Measurements from ENCODE around the gene OCRL.

The OCRL gene

DNA sequence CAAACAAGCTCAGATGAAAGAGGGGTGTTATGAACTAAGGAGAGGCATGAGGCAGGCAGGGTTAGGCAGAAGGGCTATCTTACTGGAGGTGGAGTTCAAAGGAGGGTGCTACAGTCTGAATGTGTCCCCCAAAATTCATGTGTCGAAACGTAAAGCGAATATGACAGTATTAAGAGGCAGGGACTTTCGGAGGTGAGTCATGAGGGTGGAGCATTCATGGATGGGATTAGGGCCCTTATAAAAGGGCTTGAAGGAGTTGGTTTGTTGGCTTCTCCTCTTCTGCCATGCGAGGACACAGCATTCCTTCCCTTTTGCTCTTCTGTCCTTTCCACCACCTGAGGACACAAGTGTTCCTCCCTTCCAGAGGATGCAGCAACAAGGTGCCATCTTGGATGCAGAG is 91.8 kb downstream of the OCRL start:
- TF ChIP-seq, protein P1, sequence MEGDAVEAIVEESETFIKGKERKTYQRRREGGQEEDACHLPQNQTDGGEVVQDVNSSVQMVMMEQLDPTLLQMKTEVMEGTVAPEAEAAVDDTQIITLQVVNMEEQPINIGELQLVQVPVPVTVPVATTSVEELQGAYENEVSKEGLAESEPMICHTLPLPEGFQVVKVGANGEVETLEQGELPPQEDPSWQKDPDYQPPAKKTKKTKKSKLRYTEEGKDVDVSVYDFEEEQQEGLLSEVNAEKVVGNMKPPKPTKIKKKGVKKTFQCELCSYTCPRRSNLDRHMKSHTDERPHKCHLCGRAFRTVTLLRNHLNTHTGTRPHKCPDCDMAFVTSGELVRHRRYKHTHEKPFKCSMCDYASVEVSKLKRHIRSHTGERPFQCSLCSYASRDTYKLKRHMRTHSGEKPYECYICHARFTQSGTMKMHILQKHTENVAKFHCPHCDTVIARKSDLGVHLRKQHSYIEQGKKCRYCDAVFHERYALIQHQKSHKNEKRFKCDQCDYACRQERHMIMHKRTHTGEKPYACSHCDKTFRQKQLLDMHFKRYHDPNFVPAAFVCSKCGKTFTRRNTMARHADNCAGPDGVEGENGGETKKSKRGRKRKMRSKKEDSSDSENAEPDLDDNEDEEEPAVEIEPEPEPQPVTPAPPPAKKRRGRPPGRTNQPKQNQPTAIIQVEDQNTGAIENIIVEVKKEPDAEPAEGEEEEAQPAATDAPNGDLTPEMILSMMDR (IDR thresholded peaks at IDR 0.05): no peak
- Histone ChIP-seq H3K27me3 (ENCODE audit: control insufficient read depth, insufficient read depth, low read length) (no peaks in the 10 kb centered on the region), H3K27ac (no peak overlapping the region), H3K4me3 (ENCODE audit: low read depth, low read length) (no peak overlapping the region), H3K9me3 (ENCODE audit: control insufficient read depth, low read length) (no peaks in the 10 kb centered on the region), H3K9ac (no peak overlapping the region), H2AFZ (no peak overlapping the region), H3K79me2 (no peaks in the 10 kb centered on the region), H3K4me2 (ENCODE audit: low read length) (no peak overlapping the region), H3K36me3 (ENCODE audit: control insufficient read depth, insufficient read depth, low read length) (no peaks in the 10 kb centered on the region), H3K4me1 (no peaks in the 10 kb centered on the region)

DNA sequence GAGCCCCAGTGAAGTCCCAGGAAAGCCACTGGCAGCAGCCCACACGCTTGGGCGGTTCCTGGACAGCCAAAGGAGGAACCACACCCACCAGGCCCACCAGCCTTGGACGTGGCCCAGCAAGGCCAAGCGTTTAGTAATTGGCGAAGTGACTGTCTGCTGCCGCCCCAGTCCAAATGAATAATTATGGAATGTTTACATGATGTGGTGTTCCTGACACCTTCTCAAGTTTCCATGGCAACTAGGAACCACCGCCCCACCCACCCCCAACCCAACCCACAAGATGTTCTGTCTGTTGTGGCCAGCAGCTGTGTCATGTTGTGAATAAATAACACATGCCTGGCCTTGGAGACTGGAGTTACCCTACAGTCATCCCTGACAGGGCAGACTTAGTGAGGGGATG is 92.4 kb downstream of the OCRL start:
- Histone ChIP-seq H3K4me3 (ENCODE audit: low read depth, low read length) (no peak overlapping the region), H2AFZ (no peak overlapping the region), H3K4me1 (no peaks in the 10 kb centered on the region), H3K79me2 (no peaks in the 10 kb centered on the region), H3K36me3 (ENCODE audit: control insufficient read depth, insufficient read depth, low read length) (no peaks in the 10 kb centered on the region), H3K27me3 (ENCODE audit: control insufficient read depth, insufficient read depth, low read length) (no peaks in the 10 kb centered on the region), H3K9me3 (ENCODE audit: control insufficient read depth, low read length) (no peaks in the 10 kb centered on the region), H3K27ac (no peak overlapping the region), H3K9ac (no peak overlapping the region), H3K4me2 (ENCODE audit: low read length) (no peak overlapping the region)
- TF ChIP-seq, protein P1 (IDR thresholded peaks at IDR 0.05): no peak

- no peaks in the 10 kb centered on the region for H3K36me3 ChIP-seq (ENCODE audit: control insufficient read depth, insufficient read depth, low read length)
- no peak overlapping the region for H3K9ac ChIP-seq
- H3K9me3 ChIP-seq (ENCODE audit: control insufficient read depth, low read length): no peaks in the 10 kb centered on the region
- H3K79me2 ChIP-seq: no peaks in the 10 kb centered on the region
- no peak overlapping the region for H3K4me2 ChIP-seq (ENCODE audit: low read length)
- no peak overlapping the region for H2AFZ ChIP-seq
- H3K4me3 ChIP-seq (ENCODE audit: low read depth, low read length): no peak overlapping the region
- TF ChIP-seq, protein P1 (IDR thresholded peaks at IDR 0.05): no peak
- H3K4me1 ChIP-seq: no peaks in the 10 kb centered on the region
- no peaks in the 10 kb centered on the region for H3K27me3 ChIP-seq (ENCODE audit: control insufficient read depth, insufficient read depth, low read length)
- H3K27ac ChIP-seq: no peak overlapping the region
Observed at GRCh38 chrX:129634541-129634940, 94.5 kb downstream of the OCRL start.

GRCh38 chrX:129636175-129636681 is 96.2 kb downstream of the OCRL start:
- Histone ChIP-seq H3K4me2 (ENCODE audit: low read length) (no peak overlapping the region), H3K4me1 (no peaks in the 10 kb centered on the region), H3K27ac (no peak overlapping the region), H3K36me3 (ENCODE audit: control insufficient read depth, insufficient read depth, low read length) (no peaks in the 10 kb centered on the region), H2AFZ (no peak overlapping the region), H3K9ac (no peak overlapping the region), H3K79me2 (no peaks in the 10 kb centered on the region), H3K4me3 (ENCODE audit: low read depth, low read length) (no peak overlapping the region), H3K27me3 (ENCODE audit: control insufficient read depth, insufficient read depth, low read length) (no peaks in the 10 kb centered on the region), H3K9me3 (ENCODE audit: control insufficient read depth, low read length) (no peaks in the 10 kb centered on the region)
- TF ChIP-seq, protein P1 (IDR thresholded peaks at IDR 0.05): no peak

Data from parathyroid adenoma (tissue), 2 donors.